Bronchial epithelial cell (primary cell): Measurements from ENCODE around the gene PTBP2. TPM values are rescaled to one million over a fixed set of nuclear protein-coding genes. Genes with fewer than 3 reads are reported as not detected.
A peak's percentile ranks its signal among the peaks of the same experiment; 100 is the strongest.

Source experiments
- DNase-seq: peaks from one replicate; pipeline ENCODE4 v3.0.0-alpha.2; 2010; ENCODE audit warnings: low read depth
- FAIRE-seq: peaks from 2 replicates; lab custom pipeline; 2011; peaks lifted over from hg19 to GRCh38; lab: Jason Lieb, UNC
- H3K27me3 ChIP-seq: 2 replicates; pipeline ENCODE4 v1.5.1; 2011; ENCODE audit warnings: low read length; ENCODE audit not compliant: control insufficient read depth, insufficient read depth
- H3K36me3 ChIP-seq: 2 replicates; pipeline ENCODE4 v1.5.1; 2011; ENCODE audit warnings: low read length; ENCODE audit not compliant: control insufficient read depth, insufficient read depth
- H3K4me3 ChIP-seq: 2 replicates; pipeline ENCODE4 v1.5.1; 2011; ENCODE audit warnings: mild to moderate bottlenecking, low read depth, low read length, control low read depth
- CTCF ChIP-seq: IDR thresholded peaks from 2 replicates; pipeline ENCODE4 v1.5.1; 2011; ENCODE audit warnings: mild to moderate bottlenecking, moderate library complexity, low read length, control low read depth, inconsistent platforms; ENCODE audit not compliant: insufficient read depth, severe bottlenecking
- total RNA-seq: library from RNA; depleted of rRNA; stranded (reverse); fragments of >200 nt; gene quantifications from 2 replicates; pipeline ENCODE4 v1.2.1, GENCODE V29; 2014

Gene PTBP2
- total RNA-seq, 1 donor from 2014 or later = 10.5 TPM

GRCh38 chr1:96771847-96772246 lies 50.3 kb downstream of the PTBP2 start:
- Histone ChIP-seq H3K4me3 (no peak overlapping the region), H3K36me3 (peaks cover 1% of the 10 kb centered on the region), H3K27me3 (no peaks in the 10 kb centered on the region)
- TF ChIP-seq CTCF = no peak
- FAIRE-seq (no peak), DNase-seq (no peak)

DNA sequence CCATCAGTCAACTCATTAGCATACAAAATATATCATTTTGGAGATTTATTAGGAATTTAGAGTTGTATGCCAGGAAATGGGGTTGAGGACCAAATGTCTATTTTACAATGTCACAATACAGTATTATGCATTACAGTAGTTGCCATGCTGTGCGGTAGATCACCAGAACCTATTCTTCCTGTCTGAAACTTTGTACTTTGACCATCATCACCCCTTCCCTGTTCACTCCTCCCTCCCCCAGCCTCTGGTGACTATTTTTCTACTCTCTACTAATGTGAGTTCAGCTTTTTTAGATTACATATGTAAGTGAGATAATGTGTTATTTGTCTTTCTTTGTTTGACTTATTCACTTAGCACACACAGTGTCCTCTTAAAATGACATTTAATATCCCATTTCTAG lies 50.8 kb downstream of the PTBP2 start:
- Histone ChIP-seq H3K4me3 (no peak overlapping the region), H3K27me3 (no peaks in the 10 kb centered on the region), H3K36me3 (peaks cover 1% of the 10 kb centered on the region)
- FAIRE-seq (no peak), DNase-seq (no peak)
- TF ChIP-seq CTCF = no peak

GRCh38 chr1:96772972-96773371 lies 51.4 kb downstream of the PTBP2 start:
- TF ChIP-seq CTCF = no peak
- FAIRE-seq = no peak
- Histone ChIP-seq H3K36me3 (peaks cover 1% of the 10 kb centered on the region), H3K4me3 (no peak overlapping the region), H3K27me3 (no peaks in the 10 kb centered on the region)
- no peak for DNase-seq

DNA sequence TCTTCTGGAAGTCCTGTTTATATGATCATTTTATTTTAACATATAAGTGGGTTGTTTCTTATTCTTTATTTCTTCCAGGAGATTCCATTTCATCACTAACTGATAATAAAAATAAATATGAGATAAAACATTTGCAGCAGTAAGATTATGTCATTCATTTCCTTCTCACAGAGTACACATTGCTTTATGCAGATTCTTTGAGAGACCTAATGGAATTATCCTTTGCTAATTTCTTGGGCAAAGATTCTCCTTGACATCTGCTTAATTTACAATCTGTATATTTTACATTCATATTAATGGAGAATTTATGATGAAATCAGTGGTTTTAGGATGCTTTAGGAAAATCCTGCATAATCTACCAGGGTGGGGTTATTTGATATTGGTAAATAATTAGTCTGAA lies 60.6 kb downstream of the PTBP2 start:
- FAIRE-seq = no peak
- Histone ChIP-seq H3K36me3 (peaks cover 1% of the 10 kb centered on the region), H3K27me3 (no peaks in the 10 kb centered on the region), H3K4me3 (no peak overlapping the region)
- no peak for DNase-seq
- TF ChIP-seq CTCF = no peak

GRCh38 chr1:96782856-96783255 lies 61.3 kb downstream of the PTBP2 start:
- TF ChIP-seq CTCF = no peak
- Histone ChIP-seq H3K36me3 (peaks cover 1% of the 10 kb centered on the region), H3K4me3 (no peak overlapping the region), H3K27me3 (no peaks in the 10 kb centered on the region)
- DNase-seq (peak; percentile 17), FAIRE-seq (no peak)

DNA sequence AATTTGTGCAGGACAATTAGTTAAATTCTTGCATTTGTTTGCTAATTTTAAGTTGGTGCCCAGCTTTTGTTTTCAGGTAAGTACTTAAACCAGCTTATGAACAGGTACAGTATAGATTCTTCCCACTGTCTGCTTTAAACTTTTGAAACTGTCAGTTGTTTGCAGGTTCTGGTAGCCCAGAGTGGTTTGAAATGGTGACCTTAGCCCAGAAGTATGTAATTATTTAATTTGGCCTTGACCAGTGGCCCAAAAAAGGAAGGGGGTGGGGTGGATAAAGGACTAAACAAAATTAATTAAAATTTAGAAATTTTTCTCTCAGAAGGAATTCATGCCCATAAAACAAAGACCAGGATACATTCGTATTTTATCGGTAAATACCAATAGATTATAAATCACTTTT lies 69.0 kb downstream of the PTBP2 start:
- DNase-seq (no peak), FAIRE-seq (no peak)
- Histone ChIP-seq H3K27me3 (no peaks in the 10 kb centered on the region), H3K36me3 (no peaks in the 10 kb centered on the region), H3K4me3 (no peak overlapping the region)
- TF ChIP-seq CTCF = no peak
